Stomach (tissue), 9 donors: ENCODE data around the gene CYP2A6. TPM values are rescaled to one million over a fixed set of nuclear protein-coding genes. Genes with fewer than 3 reads are reported as not detected.

Source experiments
- DNase-seq, 2 donors: peaks; one replicate each; pipeline versions ENCODE4 v3.0.0 to v3.0.0-alpha.2; 2013 to 2019
- H3K27ac ChIP-seq, 5 donors: fragments of 200-600 bp in 4 of 5; sonication (generic) in 4 of 5; one replicate each; pipeline ENCODE4 v1.5.1; 2013 to 2019; ENCODE audit warnings: mild to moderate bottlenecking in 1 of 5, moderate library complexity in 1 of 5
- H3K27me3 ChIP-seq, 3 donors: fragments of 200-600 bp; sonication (generic); one replicate each; pipeline ENCODE4 v1.5.1; 2017 to 2019; ENCODE audit warnings: mixed run types in 1 of 3
- H3K36me3 ChIP-seq, 4 donors: fragments of 200-600 bp; sonication (generic); 1 replicate in 3 of 4; 2 replicates in 1 of 4; pipeline ENCODE4 v1.5.1; 2016 to 2019
- H3K4me1 ChIP-seq, 4 donors: fragments of 200-600 bp; sonication (generic); one replicate each; pipeline ENCODE4 v1.5.1; 2016 to 2019
- H3K4me3 ChIP-seq, 4 donors: fragments of 200-600 bp; sonication (generic) in 3 of 4; one replicate each; pipeline ENCODE4 v1.5.1; 2016 to 2019; ENCODE audit warnings: mild to moderate bottlenecking in 1 of 4
- H3K9me3 ChIP-seq, 4 donors: fragments of 200-600 bp; sonication (generic); one replicate each; pipeline ENCODE4 v1.5.1; 2016 to 2019
- POLR2A ChIP-seq, 4 donors: fragments of 450-650 bp; IDR thresholded peaks; one replicate each; pipeline ENCODE4 v1.6.1; 2016; ENCODE audit warnings: antibody characterized with exemption in 4 of 4, control low read depth in 2 of 4, mild to moderate bottlenecking in 1 of 4, moderate library complexity in 1 of 4
- POLR2AphosphoS5 ChIP-seq, 3 donors: sonication (generic); formaldehyde crosslinking; IDR thresholded peaks; one replicate each; pipeline ENCODE4 v1.6.1; 2016; ENCODE audit warnings: antibody characterized with exemption in 3 of 3
- WGBS, 5 donors: extraction: QIAGEN DNeasy Blood & Tissue Kit in 3 of 5; methylation state at CpG; one replicate each; pipeline versions ENCODE4 v1.1.5 to v1.1.7; 2013 to 2018; 5-methylcytosine and 5-hydroxymethylcytosine counted together
- intact Hi-C: fragments of 100-400 bp; cut with DNase I; formaldehyde crosslinking; loops from one replicate; pipeline ENCODE4 v1.15.1; 2023; ENCODE audit warnings: low total_unique reads
- polyA plus RNA-seq, 3 donors: library from polyadenylated mRNA; stranded (reverse); fragments of 200-250 nt; gene quantifications; one replicate each; pipeline ENCODE4 v1.2.3, GENCODE V29; 2013
- total RNA-seq, 5 donors: library from RNA; depleted of rRNA; stranded (reverse); fragments of >200 nt; gene quantifications; one replicate each; pipeline versions ENCODE4 v1.1.0 to v1.2.3, GENCODE V29; 2014 to 2016
- TF ChIP-seq, protein P1 (sequence below), 7 experiments: fragments of 450-650 bp in 4 of 7; fragments of 200-600 bp in 3 of 7; sonication (generic) in 3 of 7; IDR thresholded peaks; one replicate each; pipeline ENCODE4 v1.5.1; 2016 to 2019; ENCODE audit warnings: antibody characterized with exemption in 7 of 7, control low read depth in 2 of 7, mild to moderate bottlenecking in 1 of 7
- donor health status: healthy with polysubstance abuse.
- donor health status: Bipolar disorder and iron deficiency.
- donor health status: healthy.

The CYP2A6 gene
- total and polyA plus RNA-seq, 8 donors, result not detected

DNA sequence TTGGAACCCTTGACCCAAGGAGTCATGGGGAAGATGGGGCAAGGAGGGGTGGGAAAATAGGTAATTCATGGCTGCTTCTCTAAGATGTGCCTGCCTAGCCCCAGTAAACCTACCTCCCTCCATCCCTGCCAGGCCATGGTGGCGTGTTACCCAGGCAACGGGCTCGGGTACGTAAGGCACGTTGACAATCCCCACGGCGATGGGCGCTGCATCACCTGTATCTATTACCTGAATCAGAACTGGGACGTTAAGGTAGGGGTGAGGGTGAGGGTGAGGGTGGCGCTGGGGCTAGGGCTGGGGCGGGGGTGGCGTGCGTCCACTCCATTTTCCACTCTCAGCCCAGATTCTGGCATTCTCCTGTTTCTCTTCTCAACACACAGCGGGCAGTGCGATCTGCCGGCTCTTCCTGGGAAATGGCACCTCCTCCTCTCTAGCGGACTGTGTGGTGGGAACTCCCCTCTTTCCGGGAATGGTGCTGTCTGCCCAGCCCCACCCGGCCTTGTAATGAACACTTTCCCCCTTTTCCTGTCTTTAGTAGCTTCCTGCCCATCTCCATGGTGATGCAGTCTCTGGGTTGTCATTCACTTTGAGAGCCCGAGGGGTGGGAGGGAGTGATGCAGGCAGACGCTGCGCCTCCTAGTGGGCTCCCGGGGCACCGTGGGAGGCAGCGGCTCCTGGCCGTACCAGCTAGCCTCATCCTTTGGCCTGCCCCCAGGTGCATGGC lies 43.7 kb downstream of the CYP2A6 start:
- TF ChIP-seq POLR2A (IDR thresholded peaks at IDR 0.05) (no peak), POLR2AphosphoS5 (IDR thresholded peaks at IDR 0.05) (peak in 2 of 3 donors; percentile 61 to 76)
- TF ChIP-seq, protein P1, sequence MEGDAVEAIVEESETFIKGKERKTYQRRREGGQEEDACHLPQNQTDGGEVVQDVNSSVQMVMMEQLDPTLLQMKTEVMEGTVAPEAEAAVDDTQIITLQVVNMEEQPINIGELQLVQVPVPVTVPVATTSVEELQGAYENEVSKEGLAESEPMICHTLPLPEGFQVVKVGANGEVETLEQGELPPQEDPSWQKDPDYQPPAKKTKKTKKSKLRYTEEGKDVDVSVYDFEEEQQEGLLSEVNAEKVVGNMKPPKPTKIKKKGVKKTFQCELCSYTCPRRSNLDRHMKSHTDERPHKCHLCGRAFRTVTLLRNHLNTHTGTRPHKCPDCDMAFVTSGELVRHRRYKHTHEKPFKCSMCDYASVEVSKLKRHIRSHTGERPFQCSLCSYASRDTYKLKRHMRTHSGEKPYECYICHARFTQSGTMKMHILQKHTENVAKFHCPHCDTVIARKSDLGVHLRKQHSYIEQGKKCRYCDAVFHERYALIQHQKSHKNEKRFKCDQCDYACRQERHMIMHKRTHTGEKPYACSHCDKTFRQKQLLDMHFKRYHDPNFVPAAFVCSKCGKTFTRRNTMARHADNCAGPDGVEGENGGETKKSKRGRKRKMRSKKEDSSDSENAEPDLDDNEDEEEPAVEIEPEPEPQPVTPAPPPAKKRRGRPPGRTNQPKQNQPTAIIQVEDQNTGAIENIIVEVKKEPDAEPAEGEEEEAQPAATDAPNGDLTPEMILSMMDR (IDR thresholded peaks at IDR 0.05), result peak in 5 of 7 experiments; percentile 58 to 88 (median 82)
- WGBS, 5 donors, result 39 to 51% (median 47%) methylated on average over 25 to 26 of the region's 26 CpGs
- Histone ChIP-seq H3K27ac (peak overlapping the region; percentile 68 to 99 (median 95)), H3K36me3 (peaks cover 19 to 37% (median 32%) of the 10 kb centered on the region in 4 donors), H3K27me3 (no peaks in the 10 kb centered on the region), H3K4me3 (peak overlapping the region in 2 of 4 donors; percentile 4 to 33), H3K4me1 (peaks cover 72 to 95% (median 93%) of the 10 kb centered on the region in 4 donors), H3K9me3 (no peaks in the 10 kb centered on the region)
- DNase-seq, result peak; percentile 62 to 96
- intact Hi-C loops, result loop anchor here (5.0 kb wide), 1 partner anchor 144 kb away; no protein-coding TSS in a partner anchor

DNA sequence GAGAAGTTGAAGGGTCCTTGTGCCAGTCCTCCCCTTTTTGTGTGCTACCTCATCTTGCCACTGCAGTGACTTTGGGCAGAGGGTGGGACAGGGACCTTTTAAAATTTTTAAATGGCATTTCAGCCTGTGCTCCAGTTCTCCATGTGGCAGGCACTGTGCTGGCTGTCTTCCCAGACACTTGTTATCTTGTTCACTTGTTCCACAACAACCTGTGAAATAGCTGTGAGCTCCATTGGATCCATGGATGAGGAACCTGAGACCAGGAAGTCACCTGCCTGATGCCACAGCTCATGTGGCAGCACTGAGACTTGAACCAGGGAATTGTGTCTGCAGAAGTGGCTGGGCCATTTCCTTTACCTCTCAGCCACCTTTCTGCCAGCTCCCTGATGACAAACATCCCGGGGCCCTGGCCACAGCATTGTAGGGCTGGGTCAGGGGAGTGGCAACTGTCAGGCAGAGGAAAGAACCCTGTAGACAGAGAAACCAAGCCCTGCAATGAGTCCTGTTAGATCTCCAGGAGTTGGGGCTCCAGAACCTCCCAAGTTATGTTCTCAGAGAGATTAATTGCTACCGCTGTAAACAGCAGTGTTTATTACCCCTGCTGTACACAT lies 44.9 kb downstream of the CYP2A6 start:
- DNase-seq, result peak; percentile 20 to 73
- Histone ChIP-seq H3K36me3 (peaks cover 27 to 46% (median 42%) of the 10 kb centered on the region in 4 donors), H3K4me1 (peaks cover 80 to 99% (median 96%) of the 10 kb centered on the region in 4 donors), H3K27ac (peak overlapping the region; percentile 73 to 99 (median 95)), H3K27me3 (no peaks in the 10 kb centered on the region), H3K4me3 (peak overlapping the region in 1 of 4 donors; percentile 40), H3K9me3 (no peaks in the 10 kb centered on the region)
- intact Hi-C loops, result loop anchor here (5.0 kb wide), 1 partner anchor 143 kb away; no protein-coding TSS in a partner anchor
- no peak for TF ChIP-seq POLR2A (IDR thresholded peaks at IDR 0.05)
- TF ChIP-seq POLR2AphosphoS5 (IDR thresholded peaks at IDR 0.05), result peak in 2 of 3 donors; percentile 18 to 23
- WGBS, 5 donors, result 49 to 58% (median 55%) methylated on average over 2 of the region's 2 CpGs

DNA sequence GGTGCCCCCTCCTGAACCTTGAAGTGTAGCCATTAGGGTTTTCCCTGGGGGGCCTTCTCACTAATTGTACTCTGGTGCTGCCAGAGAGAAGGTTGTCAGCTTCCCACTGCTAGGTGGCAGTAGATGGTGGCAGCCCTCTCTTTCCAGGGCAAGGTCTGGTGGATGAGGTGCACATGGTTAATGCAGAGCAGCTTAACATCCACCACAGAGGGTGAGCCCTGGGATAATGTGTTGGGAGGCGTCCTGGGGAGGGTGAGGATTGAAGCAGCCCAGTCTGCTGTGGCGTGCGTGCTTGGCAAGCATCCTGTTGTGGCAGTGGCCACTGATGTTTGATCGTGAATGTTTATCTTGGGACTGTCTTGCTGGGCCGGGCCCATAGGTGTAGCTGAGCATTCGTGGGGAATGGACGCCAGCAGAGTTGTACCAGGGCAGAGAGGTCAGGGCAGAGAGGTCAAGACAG lies 45.4 kb downstream of the CYP2A6 start:
- H3K4me3 ChIP-seq, result peak overlapping the region in 1 of 4 donors; percentile 40
- DNase-seq, result peak in 1 of 2 donors; percentile 73
- WGBS, 5 donors, result 11 to 34% (median 23%) methylated on average over 6 to 7 of the region's 7 CpGs
- no peaks in the 10 kb centered on the region for H3K9me3 ChIP-seq
- TF ChIP-seq POLR2A (IDR thresholded peaks at IDR 0.05) (no peak), POLR2AphosphoS5 (IDR thresholded peaks at IDR 0.05) (no peak)
- TF ChIP-seq, protein P1 (IDR thresholded peaks at IDR 0.05), result no peak
- intact Hi-C loops, result loop anchor here (5.0 kb wide), 1 partner anchor 143 kb away; no protein-coding TSS in a partner anchor
- H3K36me3 ChIP-seq, result peaks cover 27 to 46% (median 43%) of the 10 kb centered on the region in 4 donors
- peak overlapping the region; percentile 73 to 99 (median 95) for H3K27ac ChIP-seq
- peaks cover 79 to 99% (median 96%) of the 10 kb centered on the region in 4 donors for H3K4me1 ChIP-seq
- no peaks in the 10 kb centered on the region for H3K27me3 ChIP-seq

DNA sequence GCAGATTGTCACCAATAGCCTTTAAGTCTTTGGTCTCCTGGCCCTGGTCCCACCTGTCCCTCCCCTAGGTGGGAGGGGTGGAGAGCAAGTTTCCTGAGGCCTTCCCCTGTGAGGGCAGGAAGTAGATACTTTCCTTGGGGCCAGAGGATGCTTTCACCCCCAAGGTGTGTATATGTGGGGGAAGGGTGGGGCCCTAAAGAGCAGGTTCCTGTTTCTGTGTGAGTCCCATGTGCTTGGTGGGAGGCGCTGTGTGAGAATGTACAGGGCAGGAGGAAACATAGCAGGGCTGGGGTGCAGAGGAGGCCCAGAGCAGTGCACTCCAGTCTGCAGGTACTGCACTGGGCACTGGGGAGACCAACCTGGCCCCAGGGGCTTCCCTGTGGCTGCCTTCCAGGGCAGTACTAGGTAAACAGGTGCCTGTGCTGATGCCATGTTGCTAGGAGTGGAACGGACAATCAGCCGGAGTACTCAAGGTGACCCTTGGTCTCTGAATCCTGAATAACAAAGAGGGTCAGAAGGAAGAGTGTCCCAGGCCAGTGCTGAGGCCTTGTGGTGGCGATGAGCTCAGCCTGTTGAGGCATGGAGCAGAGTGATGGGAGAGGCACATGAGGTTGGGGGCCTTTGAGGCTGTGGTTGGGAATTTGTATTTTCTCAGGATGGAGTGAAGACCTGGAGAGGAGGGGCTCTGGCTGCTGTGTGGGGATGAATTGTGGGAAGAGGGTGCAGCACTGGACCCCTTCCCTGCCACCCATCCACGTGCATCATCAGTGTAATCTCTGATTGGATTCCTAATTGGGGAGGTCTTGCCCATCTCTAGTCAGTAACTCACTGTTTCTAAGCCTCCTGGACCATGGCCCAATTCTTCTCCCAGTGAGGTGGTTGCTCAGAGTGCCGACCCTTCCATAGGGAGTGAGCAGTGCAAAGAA lies 46.1 kb downstream of the CYP2A6 start:
- no peaks in the 10 kb centered on the region for H3K27me3 ChIP-seq
- H3K36me3 ChIP-seq, result peaks cover 27 to 40% (median 37%) of the 10 kb centered on the region in 4 donors
- intact Hi-C loops, result no loop called here
- peak; percentile 83 to 84 for DNase-seq
- peak overlapping the region; percentile 73 to 99 (median 95) for H3K27ac ChIP-seq
- TF ChIP-seq POLR2AphosphoS5 (IDR thresholded peaks at IDR 0.05) (peak in 1 of 3 donors; percentile 28), POLR2A (IDR thresholded peaks at IDR 0.05) (no peak)
- WGBS, 5 donors, result 40 to 55% (median 51%) methylated on average over 6 of the region's 6 CpGs
- H3K9me3 ChIP-seq, result no peaks in the 10 kb centered on the region
- peak overlapping the region in 2 of 4 donors; percentile 40 to 96 for H3K4me3 ChIP-seq
- peaks cover 75 to 92% (median 90%) of the 10 kb centered on the region in 4 donors for H3K4me1 ChIP-seq
